Fibroblast of upper back skin (primary cell): ENCODE measurements around the gene TBC1D10A.

ENCODE experiments used
- DNase-seq: peaks from one replicate; pipeline ENCODE4 v3.0.0-alpha.2; 2013

TBC1D10A gene

GRCh38 chr22:30326706-30327362, at the start of gene TBC1D10A:
Gene TBC1D10A (minus strand): TSS chr22:30326941. CDS start chr22:30326881, 60 bp downstream.
- peak; percentile 84 for DNase-seq

- DNase-seq, result no peak
Measured at GRCh38 chr22:30375312-30375849, 48.6 kb upstream of the TBC1D10A start.

GRCh38 chr22:30373331-30374325, 46.9 kb upstream of the TBC1D10A start:
- DNase-seq, result no peak

- DNase-seq, result no peak
Measured at GRCh38 chr22:30372915-30373314, 46.2 kb upstream of the TBC1D10A start.

GRCh38 chr22:30371981-30372380, 45.2 kb upstream of the TBC1D10A start:
- no peak for DNase-seq

- DNase-seq, result no peak
Measured at GRCh38 chr22:30371321-30371720, 44.6 kb upstream of the TBC1D10A start.

GRCh38 chr22:30370641-30371230, 44.0 kb upstream of the TBC1D10A start:
- DNase-seq, result no peak

GRCh38 chr22:30368420-30368819, 41.7 kb upstream of the TBC1D10A start:
- DNase-seq, result no peak

- DNase-seq, result no peak
Measured at GRCh38 chr22:30365891-30366290, 39.1 kb upstream of the TBC1D10A start.

GRCh38 chr22:30362651-30363281, 36.0 kb upstream of the TBC1D10A start:
- no peak for DNase-seq

- DNase-seq, result no peak
Measured at GRCh38 chr22:30361916-30362650, 35.3 kb upstream of the TBC1D10A start.

- DNase-seq, result no peak
Measured at GRCh38 chr22:30358541-30358940, 31.8 kb upstream of the TBC1D10A start.

GRCh38 chr22:30357650-30358215, 31.0 kb upstream of the TBC1D10A start:
- DNase-seq, result no peak

- no peak for DNase-seq
Measured at GRCh38 chr22:30357236-30357570, 30.5 kb upstream of the TBC1D10A start.

GRCh38 chr22:30356449-30357235, 29.9 kb upstream of the TBC1D10A start, which contains the start of the genes CCDC157 and SF3A1:
Gene CCDC157 (plus strand): TSS chr22:30357007. CDS start chr22:30366001, 8,994 bp downstream.
Gene SF3A1 (minus strand): TSS chr22:30356894. CDS start chr22:30356792, 102 bp downstream.
- DNase-seq, result peak; percentile 85

GRCh38 chr22:30354644-30355043, 27.9 kb upstream of the TBC1D10A start:
- no peak for DNase-seq

- no peak for DNase-seq
Measured at GRCh38 chr22:30351226-30351625, 24.5 kb upstream of the TBC1D10A start.

- DNase-seq, result peak; percentile 18
Measured at GRCh38 chr22:30348809-30349208, 22.1 kb upstream of the TBC1D10A start.

GRCh38 chr22:30348404-30348803, 21.7 kb upstream of the TBC1D10A start:
- DNase-seq, result no peak

GRCh38 chr22:30347255-30347892, 20.6 kb upstream of the TBC1D10A start:
- DNase-seq, result no peak
